Liver (tissue), 9 donors: ENCODE measurements around the gene MRFAP1. TPM values are rescaled to one million over a fixed set of nuclear protein-coding genes. Genes with fewer than 3 reads are reported as not detected.

Experiments
- DNase-seq: peaks from one replicate; pipeline ENCODE4 v3.0.0-alpha.2; 2017; ENCODE audit warnings: low spot score
- H3K27ac ChIP-seq, 2 donors: one replicate each; pipeline ENCODE4 v1.7.0; 2013; ENCODE audit warnings: inconsistent platforms in 2 of 2, low read length in 2 of 2, control low read depth in 1 of 2, low read depth in 1 of 2, mild to moderate bottlenecking in 1 of 2
- H3K27me3 ChIP-seq, 4 donors: one replicate each; pipeline versions ENCODE4 v1.6.1 to v1.7.0; 2013; ENCODE audit warnings: low read length in 3 of 4, inconsistent platforms in 1 of 4, mild to moderate bottlenecking in 1 of 4, moderate library complexity in 1 of 4; ENCODE audit not compliant: control insufficient read depth in 4 of 4, insufficient read depth in 4 of 4
- H3K36me3 ChIP-seq, 4 donors: one replicate each; pipeline versions ENCODE4 v1.6.1 to v1.7.0; 2013; ENCODE audit warnings: low read length in 3 of 4, mild to moderate bottlenecking in 3 of 4, low read depth in 1 of 4, moderate library complexity in 1 of 4; ENCODE audit not compliant: control insufficient read depth in 4 of 4, insufficient read depth in 3 of 4
- H3K4me1 ChIP-seq, 4 donors: one replicate each; pipeline versions ENCODE4 v1.6.1 to v1.7.0; 2013; ENCODE audit warnings: low read length in 3 of 4, mild to moderate bottlenecking in 3 of 4, moderate library complexity in 1 of 4; ENCODE audit not compliant: control insufficient read depth in 4 of 4, insufficient read depth in 4 of 4
- H3K4me3 ChIP-seq, 3 donors: one replicate each; pipeline versions ENCODE4 v1.6.1 to v1.7.0; 2013; ENCODE audit warnings: low read length in 3 of 3, control low read depth in 1 of 3, low read depth in 1 of 3, mild to moderate bottlenecking in 1 of 3
- H3K9ac ChIP-seq, 2 donors: one replicate each; pipeline ENCODE4 v1.7.0; 2013; ENCODE audit warnings: low read length in 2 of 2, mild to moderate bottlenecking in 2 of 2, moderate library complexity in 2 of 2, control low read depth in 1 of 2, low read depth in 1 of 2
- H3K9me3 ChIP-seq, 4 donors: one replicate each; pipeline versions ENCODE4 v1.6.1 to v1.7.0; 2013; ENCODE audit warnings: low read length in 3 of 4; ENCODE audit not compliant: control insufficient read depth in 4 of 4
- CTCF ChIP-seq: fragments of 150-350 bp; IDR thresholded peaks from 2 replicates; pipeline ENCODE4 v1.5.1; 2017; ENCODE audit warnings: improper control_type of control experiment, low read depth, low read length; ENCODE audit not compliant: missing input control
- EGR1 ChIP-seq, 2 donors: IDR thresholded peaks; 2 replicates each; pipeline ENCODE4 v1.6.1; 2016 to 2018; ENCODE audit warnings: antibody characterized with exemption in 2 of 2, low read depth in 2 of 2
- FOXA2 ChIP-seq: IDR thresholded peaks from 2 replicates; pipeline ENCODE4 v1.6.1; 2016; ENCODE audit warnings: antibody characterized with exemption
- HNF4G ChIP-seq: IDR thresholded peaks from 2 replicates; pipeline ENCODE4 v1.6.1; 2016; ENCODE audit warnings: antibody characterized with exemption
- JUND ChIP-seq, 2 donors: IDR thresholded peaks; 2 replicates each; pipeline ENCODE4 v1.6.1; 2016; ENCODE audit warnings: antibody characterized with exemption in 2 of 2
- MAX ChIP-seq: IDR thresholded peaks from 2 replicates; pipeline ENCODE4 v1.6.1; 2016; ENCODE audit warnings: antibody characterized with exemption
- RAD21 ChIP-seq, 2 donors: IDR thresholded peaks; 2 replicates each; pipeline ENCODE4 v1.6.1; 2016; ENCODE audit warnings: antibody characterized with exemption in 2 of 2, mild to moderate bottlenecking in 2 of 2
- SP1 ChIP-seq: IDR thresholded peaks from 2 replicates; pipeline ENCODE4 v1.6.1; 2018; ENCODE audit warnings: antibody characterized with exemption, mild to moderate bottlenecking
- WGBS: extraction: QIAGEN DNeasy Blood & Tissue Kit; methylation state at CpG from one replicate; pipeline ENCODE4 v1.1.7; 2013; 5-methylcytosine and 5-hydroxymethylcytosine counted together
- polyA plus RNA-seq, 2 donors: library from polyadenylated mRNA; stranded (reverse) in 1 of 2; unstranded in 1 of 2; fragments of 200-250 nt in 1 of 2; fragments of >200 nt in 1 of 2; fragmentation: Nextera tagmentation in 1 of 2; extraction: Ambion mirVana in 1 of 2; gene quantifications; one replicate each; pipeline versions ENCODE4 v1.2.1 to v1.2.3, GENCODE V29; 2013 to 2015
- total RNA-seq, 2 donors: library from RNA; depleted of rRNA; stranded (reverse); fragments of >200 nt; gene quantifications; one replicate each; pipeline ENCODE4 v1.2.3, GENCODE V29; 2014
- TF ChIP-seq, protein P1 (sequence below): IDR thresholded peaks from 2 replicates; pipeline ENCODE4 v1.6.1; 2016; ENCODE audit warnings: antibody characterized with exemption, mild to moderate bottlenecking
- TF ChIP-seq, protein P2 (sequence below): IDR thresholded peaks from 2 replicates; pipeline ENCODE4 v1.6.1; 2016; ENCODE audit warnings: antibody characterized with exemption
- TF ChIP-seq, protein P3 (sequence below): IDR thresholded peaks from 2 replicates; pipeline ENCODE4 v1.6.1; 2016; ENCODE audit warnings: antibody characterized with exemption
- donor health status: healthy.
- donor health status: healthy.
- donor health status: healthy.
- donor health status: healthy.
- donor health status: healthy.

The MRFAP1 gene
- total and polyA plus RNA-seq, 4 donors: 78.5 to 176 (median 104) TPM

DNA sequence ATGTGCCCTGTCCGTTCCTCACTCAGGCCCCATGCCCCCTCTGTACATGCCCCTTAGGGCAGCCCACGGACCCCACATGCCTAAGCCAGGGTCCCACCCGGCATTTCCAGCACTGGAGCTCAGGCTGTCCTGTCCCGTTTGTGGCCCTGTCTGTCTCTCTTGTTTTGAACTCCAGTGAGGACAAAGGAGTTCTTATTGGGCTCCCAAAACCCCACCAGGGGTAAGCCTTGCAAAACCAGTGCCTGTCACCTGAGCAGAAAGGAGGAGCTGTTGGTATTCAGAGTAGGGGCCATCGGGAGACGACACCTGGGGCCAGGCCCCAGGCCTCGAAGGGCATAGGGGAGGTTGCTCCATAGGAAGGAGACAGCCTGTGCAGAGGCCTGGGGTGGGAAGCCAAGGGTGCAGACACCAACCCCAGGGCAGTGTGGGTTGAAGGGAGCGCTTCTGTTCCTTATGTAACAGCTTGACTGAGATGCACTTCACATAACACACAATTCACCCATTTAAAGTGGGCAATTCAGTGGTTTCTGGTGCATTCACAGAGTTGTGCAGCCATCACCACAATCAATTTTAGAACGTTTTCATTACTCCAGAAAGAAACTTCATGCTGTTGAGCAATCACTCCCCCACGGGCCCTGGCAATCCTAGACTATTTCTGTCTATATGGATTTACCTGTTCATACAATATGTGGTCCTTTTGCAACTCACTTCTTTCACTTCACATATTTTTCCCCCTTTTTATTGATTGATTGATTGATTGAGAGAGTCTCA, 33.8 kb upstream of the MRFAP1 start:
- Histone ChIP-seq H3K9me3 (peaks cover 0 to 6% (median 3%) of the 10 kb centered on the region in 4 donors), H3K4me3 (no peak overlapping the region), H3K27ac (no peak overlapping the region), H3K4me1 (no peaks in the 10 kb centered on the region), H3K27me3 (no peaks in the 10 kb centered on the region), H3K9ac (no peak overlapping the region), H3K36me3 (peaks cover 4 to 54% (median 28%) of the 10 kb centered on the region in 4 donors)
- whole genome bisulfite sequencing: 87% methylated on average over 10 of the region's 10 CpGs
- TF ChIP-seq HNF4G (no peak), RAD21 (IDR thresholded peaks at IDR 0.05) (no peak)
- DNase-seq: no peak

DNA sequence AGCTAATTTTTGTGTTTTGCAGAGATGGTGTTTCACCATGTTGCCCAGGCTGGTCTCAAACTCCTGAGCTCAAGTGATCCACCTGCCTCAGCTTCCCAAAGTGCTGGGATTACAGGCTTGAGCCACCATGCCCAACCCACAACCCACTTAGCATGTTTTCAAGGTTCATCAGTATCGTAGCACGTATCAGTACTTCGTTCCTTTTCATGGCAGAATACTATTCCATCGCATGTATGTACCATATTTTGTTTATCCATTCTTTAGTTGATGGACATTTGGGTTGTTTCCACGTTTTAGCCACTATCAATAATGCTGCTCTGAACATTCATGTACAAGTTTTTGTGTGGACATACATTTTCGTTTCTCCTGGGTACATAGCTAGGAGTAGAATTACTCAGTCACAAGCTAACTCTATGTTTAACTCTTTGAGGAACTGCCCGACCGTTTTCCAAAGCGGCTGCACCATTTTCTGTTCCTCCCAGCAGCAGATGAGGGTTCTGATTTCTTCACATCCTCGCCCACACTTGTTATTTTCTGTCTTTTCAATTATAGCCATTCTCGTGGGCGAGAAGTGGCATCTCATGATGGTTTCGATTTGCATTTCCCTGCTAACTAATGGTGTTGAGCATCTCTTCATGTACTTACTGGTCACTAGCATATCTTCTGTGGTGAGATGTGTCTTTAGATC, 33.0 kb upstream of the MRFAP1 start:
- DNase-seq: no peak
- no peak for TF ChIP-seq JUND (IDR thresholded peaks at IDR 0.05)
- no peak for TF ChIP-seq SP1
- H3K27ac ChIP-seq: no peak overlapping the region
- H3K4me1 ChIP-seq: no peaks in the 10 kb centered on the region
- H3K36me3 ChIP-seq: peaks cover 4 to 61% (median 23%) of the 10 kb centered on the region in 4 donors
- WGBS: 94% methylated on average over 13 of the region's 13 CpGs
- no peak overlapping the region for H3K4me3 ChIP-seq
- H3K9ac ChIP-seq: no peak overlapping the region
- peaks cover 0 to 6% (median 2%) of the 10 kb centered on the region in 4 donors for H3K9me3 ChIP-seq
- no peaks in the 10 kb centered on the region for H3K27me3 ChIP-seq

DNA sequence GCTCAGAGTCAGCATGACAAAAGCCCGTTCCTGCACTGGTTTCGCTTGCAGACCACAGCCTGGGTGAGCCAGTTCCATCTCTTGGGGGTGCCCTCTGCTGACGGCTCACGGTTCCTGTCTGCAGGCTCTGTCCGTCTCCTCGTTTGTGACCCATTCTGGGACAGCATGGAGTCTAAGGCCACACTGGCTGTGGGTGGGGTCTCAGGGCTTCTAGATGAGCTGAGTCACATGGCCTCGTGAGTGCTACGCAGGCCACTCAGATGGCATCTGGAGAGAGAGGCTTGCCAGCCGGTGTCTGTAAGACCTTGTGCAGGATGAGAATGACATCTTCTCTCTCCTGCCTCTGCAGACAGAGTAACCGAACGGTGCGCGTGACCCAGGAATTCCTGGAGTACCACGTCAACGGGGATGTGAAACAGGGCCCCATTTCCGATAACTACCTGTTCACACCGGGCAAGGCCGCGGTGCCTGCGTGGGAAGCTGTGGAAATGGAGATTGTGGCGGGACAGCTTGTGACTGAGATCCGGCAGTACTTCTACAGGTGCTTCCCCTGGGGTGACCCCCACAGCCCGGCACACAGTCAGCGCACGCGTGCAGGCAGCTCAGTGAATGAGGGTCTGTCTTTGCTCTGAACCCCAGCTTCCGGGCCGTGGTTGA, 31.6 kb upstream of the MRFAP1 start:
- TF ChIP-seq CTCF: no peak
- no peak for TF ChIP-seq JUND (IDR thresholded peaks at IDR 0.05)
- TF ChIP-seq, protein P1, sequence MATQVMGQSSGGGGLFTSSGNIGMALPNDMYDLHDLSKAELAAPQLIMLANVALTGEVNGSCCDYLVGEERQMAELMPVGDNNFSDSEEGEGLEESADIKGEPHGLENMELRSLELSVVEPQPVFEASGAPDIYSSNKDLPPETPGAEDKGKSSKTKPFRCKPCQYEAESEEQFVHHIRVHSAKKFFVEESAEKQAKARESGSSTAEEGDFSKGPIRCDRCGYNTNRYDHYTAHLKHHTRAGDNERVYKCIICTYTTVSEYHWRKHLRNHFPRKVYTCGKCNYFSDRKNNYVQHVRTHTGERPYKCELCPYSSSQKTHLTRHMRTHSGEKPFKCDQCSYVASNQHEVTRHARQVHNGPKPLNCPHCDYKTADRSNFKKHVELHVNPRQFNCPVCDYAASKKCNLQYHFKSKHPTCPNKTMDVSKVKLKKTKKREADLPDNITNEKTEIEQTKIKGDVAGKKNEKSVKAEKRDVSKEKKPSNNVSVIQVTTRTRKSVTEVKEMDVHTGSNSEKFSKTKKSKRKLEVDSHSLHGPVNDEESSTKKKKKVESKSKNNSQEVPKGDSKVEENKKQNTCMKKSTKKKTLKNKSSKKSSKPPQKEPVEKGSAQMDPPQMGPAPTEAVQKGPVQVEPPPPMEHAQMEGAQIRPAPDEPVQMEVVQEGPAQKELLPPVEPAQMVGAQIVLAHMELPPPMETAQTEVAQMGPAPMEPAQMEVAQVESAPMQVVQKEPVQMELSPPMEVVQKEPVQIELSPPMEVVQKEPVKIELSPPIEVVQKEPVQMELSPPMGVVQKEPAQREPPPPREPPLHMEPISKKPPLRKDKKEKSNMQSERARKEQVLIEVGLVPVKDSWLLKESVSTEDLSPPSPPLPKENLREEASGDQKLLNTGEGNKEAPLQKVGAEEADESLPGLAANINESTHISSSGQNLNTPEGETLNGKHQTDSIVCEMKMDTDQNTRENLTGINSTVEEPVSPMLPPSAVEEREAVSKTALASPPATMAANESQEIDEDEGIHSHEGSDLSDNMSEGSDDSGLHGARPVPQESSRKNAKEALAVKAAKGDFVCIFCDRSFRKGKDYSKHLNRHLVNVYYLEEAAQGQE: no peak
- no peak for TF ChIP-seq SP1
- TF ChIP-seq FOXA2: no peak
- TF ChIP-seq, protein P2, sequence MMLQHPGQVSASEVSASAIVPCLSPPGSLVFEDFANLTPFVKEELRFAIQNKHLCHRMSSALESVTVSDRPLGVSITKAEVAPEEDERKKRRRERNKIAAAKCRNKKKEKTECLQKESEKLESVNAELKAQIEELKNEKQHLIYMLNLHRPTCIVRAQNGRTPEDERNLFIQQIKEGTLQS: no peak
- no peak for TF ChIP-seq EGR1 (IDR thresholded peaks at IDR 0.05; ENCODE audit: low read depth in 2 of 2)
- TF ChIP-seq MAX: no peak
- TF ChIP-seq, protein P3, sequence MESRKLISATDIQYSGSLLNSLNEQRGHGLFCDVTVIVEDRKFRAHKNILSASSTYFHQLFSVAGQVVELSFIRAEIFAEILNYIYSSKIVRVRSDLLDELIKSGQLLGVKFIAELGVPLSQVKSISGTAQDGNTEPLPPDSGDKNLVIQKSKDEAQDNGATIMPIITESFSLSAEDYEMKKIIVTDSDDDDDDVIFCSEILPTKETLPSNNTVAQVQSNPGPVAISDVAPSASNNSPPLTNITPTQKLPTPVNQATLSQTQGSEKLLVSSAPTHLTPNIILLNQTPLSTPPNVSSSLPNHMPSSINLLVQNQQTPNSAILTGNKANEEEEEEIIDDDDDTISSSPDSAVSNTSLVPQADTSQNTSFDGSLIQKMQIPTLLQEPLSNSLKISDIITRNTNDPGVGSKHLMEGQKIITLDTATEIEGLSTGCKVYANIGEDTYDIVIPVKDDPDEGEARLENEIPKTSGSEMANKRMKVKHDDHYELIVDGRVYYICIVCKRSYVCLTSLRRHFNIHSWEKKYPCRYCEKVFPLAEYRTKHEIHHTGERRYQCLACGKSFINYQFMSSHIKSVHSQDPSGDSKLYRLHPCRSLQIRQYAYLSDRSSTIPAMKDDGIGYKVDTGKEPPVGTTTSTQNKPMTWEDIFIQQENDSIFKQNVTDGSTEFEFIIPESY: no peak
- Histone ChIP-seq H3K9me3 (peaks cover 0 to 6% (median 2%) of the 10 kb centered on the region in 4 donors), H3K27me3 (no peaks in the 10 kb centered on the region), H3K4me3 (no peak overlapping the region), H3K36me3 (peaks cover 4 to 63% (median 25%) of the 10 kb centered on the region in 4 donors), H3K4me1 (no peaks in the 10 kb centered on the region), H3K9ac (no peak overlapping the region), H3K27ac (no peak overlapping the region)
- 93% methylated on average over 28 of the region's 28 CpGs for WGBS
- DNase-seq: no peak
